HEK293 (cell line): ENCODE results near the gene MCTP1.

Experiments used
- CTCF ChIA-PET: fragments of 350-600 bp; formaldehyde crosslinking; extraction: SDS; loops from one replicate; lab custom pipeline; 2021; ENCODE audit warnings: antibody characterized with exemption; lab: Yijun Ruan, JAX
- POLR2A ChIA-PET: fragments of 300-600 bp; formaldehyde crosslinking; extraction: SDS; loops from one replicate; lab custom pipeline; 2020; ENCODE audit warnings: antibody characterized with exemption, inconsistent platforms; lab: Yijun Ruan, JAX
- H3K27ac ChIP-seq: fragments of 200-500 bp; sonication (Bioruptor generic); 2 replicates; pipeline ENCODE4 v1.5.1; 2014; ENCODE audit warnings: low read depth, low read length, control low read depth, inconsistent platforms; ENCODE audit errors: extremely low read depth
- H3K36me3 ChIP-seq, 2 experiments: fragments of 200-500 bp in 1 of 2; sonication (Bioruptor generic) in 1 of 2; 1 replicate in 1 of 2; 2 replicates in 1 of 2; pipeline ENCODE4 v1.5.1; 2014 to 2017; ENCODE audit warnings: inconsistent platforms in 2 of 2, low read length in 2 of 2; ENCODE audit not compliant: control insufficient read depth in 2 of 2, insufficient read depth in 1 of 2
- H3K4me1 ChIP-seq: fragments of 200-500 bp; sonication (Bioruptor generic); 2 replicates; pipeline ENCODE4 v1.5.1; 2014; ENCODE audit warnings: mild to moderate bottlenecking, low read length, inconsistent platforms; ENCODE audit not compliant: control insufficient read depth, insufficient read depth
- H3K4me3 ChIP-seq: 2 replicates; pipeline ENCODE4 v1.5.1; 2011; ENCODE audit warnings: low read depth, mild to moderate bottlenecking, control low read depth, low read length, moderate library complexity
- H3K9me3 ChIP-seq: fragments of 200-500 bp; sonication (Bioruptor generic); 2 replicates; pipeline ENCODE4 v1.5.1; 2014; ENCODE audit warnings: low read depth, low read length, inconsistent platforms; ENCODE audit not compliant: control insufficient read depth, insufficient read depth
- AEBP2 ChIP-seq: fragments of 450-650 bp; formaldehyde crosslinking; IDR thresholded peaks from 2 replicates; pipeline ENCODE4 v1.5.1; 2016; ENCODE audit warnings: missing biosample characterization, missing genetic modification characterization, borderline replicate concordance
- PRDM4 ChIP-seq: fragments of 450-650 bp; formaldehyde crosslinking; IDR thresholded peaks from 2 replicates; pipeline ENCODE4 v1.5.1; 2017; ENCODE audit warnings: missing biosample characterization, missing genetic modification characterization
- SCRT2 ChIP-seq: fragments of 450-650 bp; formaldehyde crosslinking; IDR thresholded peaks from 2 replicates; pipeline ENCODE4 v1.5.1; 2016; ENCODE audit warnings: missing biosample characterization, missing genetic modification characterization
- TCF7L2 ChIP-seq: IDR thresholded peaks from 2 replicates; pipeline ENCODE4 v1.6.1; 2011; ENCODE audit warnings: low read depth, mild to moderate bottlenecking, inconsistent platforms, low read length, moderate library complexity, borderline replicate concordance
- TRIM28 ChIP-seq: IDR thresholded peaks from 2 replicates; pipeline ENCODE4 v1.6.1; 2011; ENCODE audit warnings: low read length, control low read depth, borderline replicate concordance
- ZBTB11 ChIP-seq: fragments of 450-650 bp; formaldehyde crosslinking; conservative IDR thresholded peaks from 2 replicates; pipeline ENCODE4 v1.5.1; 2016; ENCODE audit warnings: low read depth, missing biosample characterization, missing genetic modification characterization
- ZFP3 ChIP-seq: fragments of 450-650 bp; formaldehyde crosslinking; IDR thresholded peaks from 2 replicates; pipeline ENCODE4 v1.5.1; 2016; ENCODE audit warnings: low read depth, missing biosample characterization, missing genetic modification characterization
- ZFP69B ChIP-seq: fragments of 450-650 bp; formaldehyde crosslinking; IDR thresholded peaks from 2 replicates; pipeline ENCODE4 v1.5.1; 2016; ENCODE audit warnings: missing biosample characterization, missing genetic modification characterization
- ZIC2 ChIP-seq: fragments of 450-650 bp; formaldehyde crosslinking; IDR thresholded peaks from 2 replicates; pipeline ENCODE4 v1.5.1; 2016; ENCODE audit warnings: missing biosample characterization, missing genetic modification characterization
- ZNF112 ChIP-seq: fragments of 450-650 bp; formaldehyde crosslinking; IDR thresholded peaks from 2 replicates; pipeline ENCODE4 v1.5.0; 2017; ENCODE audit warnings: missing biosample characterization, missing genetic modification characterization
- ZNF114 ChIP-seq: fragments of 450-650 bp; formaldehyde crosslinking; IDR thresholded peaks from 2 replicates; pipeline ENCODE4 v1.5.0; 2017; ENCODE audit warnings: missing biosample characterization, missing genetic modification characterization
- ZNF16 ChIP-seq: fragments of 450-650 bp; formaldehyde crosslinking; IDR thresholded peaks from 2 replicates; pipeline ENCODE4 v1.5.1; 2016; ENCODE audit warnings: low read depth, missing biosample characterization, missing genetic modification characterization
- ZNF335 ChIP-seq: fragments of 450-650 bp; formaldehyde crosslinking; conservative IDR thresholded peaks from 2 replicates; pipeline ENCODE4 v1.5.1; 2016; ENCODE audit warnings: missing biosample characterization, missing genetic modification characterization
- ZNF37A ChIP-seq: fragments of 450-650 bp; IDR thresholded peaks from 2 replicates; pipeline ENCODE4 v1.5.1; 2018; ENCODE audit warnings: missing biosample characterization, missing genetic modification characterization
- ZNF394 ChIP-seq: fragments of 450-650 bp; formaldehyde crosslinking; IDR thresholded peaks from 2 replicates; pipeline ENCODE4 v1.5.1; 2016; ENCODE audit warnings: missing biosample characterization, missing genetic modification characterization, mild to moderate bottlenecking, moderate library complexity, borderline replicate concordance
- ZNF48 ChIP-seq: fragments of 450-650 bp; formaldehyde crosslinking; IDR thresholded peaks from 2 replicates; pipeline ENCODE4 v1.5.1; 2016; ENCODE audit warnings: missing biosample characterization, missing genetic modification characterization
- ZNF544 ChIP-seq: fragments of 450-650 bp; formaldehyde crosslinking; IDR thresholded peaks from 2 replicates; pipeline ENCODE4 v1.5.0; 2017; ENCODE audit warnings: missing biosample characterization, missing genetic modification characterization
- ZNF561 ChIP-seq: fragments of 450-650 bp; IDR thresholded peaks from 2 replicates; pipeline ENCODE4 v1.5.1; 2018; ENCODE audit warnings: missing biosample characterization, missing genetic modification characterization, borderline replicate concordance
- ZNF626 ChIP-seq: fragments of 450-650 bp; sonication (Bioruptor Pico); formaldehyde crosslinking; IDR thresholded peaks from 2 replicates; pipeline ENCODE4 v1.5.1; 2018; ENCODE audit warnings: missing biosample characterization, missing genetic modification characterization, inconsistent platforms
- ZNF76 ChIP-seq: fragments of 450-650 bp; formaldehyde crosslinking; IDR thresholded peaks from 2 replicates; pipeline ENCODE4; 2016; ENCODE audit warnings: low read depth, missing biosample characterization, missing genetic modification characterization, borderline replicate concordance
- ZNF776 ChIP-seq: fragments of 450-650 bp; formaldehyde crosslinking; IDR thresholded peaks from 2 replicates; pipeline ENCODE4 v1.5.0; 2017; ENCODE audit warnings: missing biosample characterization, missing genetic modification characterization, borderline replicate concordance
- ZSCAN4 ChIP-seq: fragments of 450-650 bp; formaldehyde crosslinking; IDR thresholded peaks from 2 replicates; pipeline ENCODE4 v1.5.1; 2017; ENCODE audit warnings: missing biosample characterization, missing genetic modification characterization
- ZSCAN5A ChIP-seq: fragments of 450-650 bp; formaldehyde crosslinking; IDR thresholded peaks from 2 replicates; pipeline ENCODE4 v1.5.1; 2016; ENCODE audit warnings: missing biosample characterization, missing genetic modification characterization

The MCTP1 gene

GRCh38 chr5:94833851-94834250, 451.0 kb downstream of the MCTP1 start:
- H3K9me3 ChIP-seq: no peaks in the 10 kb centered on the region
- CTCF ChIA-PET: interaction anchor here (2.3 kb wide), 1 partner anchor 16 kb away, joined by 13 read pairs; no protein-coding TSS in a partner anchor
- H3K4me1 ChIP-seq: no peaks in the 10 kb centered on the region
- H3K36me3 ChIP-seq: no peaks in the 10 kb centered on the region
- no peak for TF ChIP-seq PRDM4 (tag by site-specific recombination)
- no peak for TF ChIP-seq ZSCAN4 (tag by site-specific recombination)
- TF ChIP-seq ZNF76: no peak
- no peak for TF ChIP-seq TRIM28
- no peak overlapping the region for H3K27ac ChIP-seq
- H3K4me3 ChIP-seq: no peak overlapping the region
- POLR2A ChIA-PET: no interaction called here

- TF ChIP-seq ZBTB11 (tag by site-specific recombination) (no peak), ZNF114 (no peak), ZIC2 (tag by site-specific recombination) (0 out of 2 replicates have a peak, but pooled peaks have one; percentile 37), ZNF48 (tag by site-specific recombination) (no peak), ZNF37A (tag by site-specific recombination) (no peak), AEBP2 (tag by site-specific recombination) (no peak), SCRT2 (no peak)
- TF ChIP-seq, all 188 proteins: peak for 1
- Histone ChIP-seq H3K4me1 (no peaks in the 10 kb centered on the region), H3K4me3 (no peak overlapping the region), H3K9me3 (no peaks in the 10 kb centered on the region), H3K36me3 (no peaks in the 10 kb centered on the region), H3K27ac (no peak overlapping the region)
- ChIA-PET CTCF (interaction anchor here (0.7 to 2.3 kb wide), 7 partner anchors 9 to 107 kb away, joined by 3 to 13 read pairs (median 4); no protein-coding TSS in a partner anchor), POLR2A (no interaction called here)
Observed at GRCh38 chr5:94832685-94833084, 452.2 kb downstream of the MCTP1 start.

- Histone ChIP-seq H3K9me3 (no peaks in the 10 kb centered on the region), H3K36me3 (no peaks in the 10 kb centered on the region), H3K27ac (no peak overlapping the region), H3K4me3 (no peak overlapping the region), H3K4me1 (no peaks in the 10 kb centered on the region)
- ChIA-PET POLR2A (no interaction called here), CTCF (interaction anchor here (0.6 to 1.2 kb wide), 4 partner anchors 20 to 239 kb away, joined by 3 to 4 read pairs (median 3); no protein-coding TSS in a partner anchor)
- TF ChIP-seq ZNF544: no peak
- no peak for TF ChIP-seq ZSCAN5A
- no peak for TF ChIP-seq ZFP69B
- no peak for TF ChIP-seq ZNF776 (tag by site-specific recombination)
- TF ChIP-seq ZNF394 (tag by site-specific recombination): no peak
- no peak for TF ChIP-seq ZNF626 (tag by site-specific recombination)
- TF ChIP-seq ZFP3 (tag by site-specific recombination): no peak
- no peak for TF ChIP-seq TCF7L2
- no peak for TF ChIP-seq ZNF335
- TF ChIP-seq ZNF16: no peak
- TF ChIP-seq ZNF112 (tag by site-specific recombination): no peak
- TF ChIP-seq ZNF561 (tag by site-specific recombination): no peak
Observed at GRCh38 chr5:94830520-94830919, 454.4 kb downstream of the MCTP1 start.
